PC-9 (cell line): ENCODE data around the gene OTUD6A.

Experiments
- EZH2 ChIP-seq: fragments of 200-600 bp; sonication (generic); IDR thresholded peaks from 2 replicates; pipeline ENCODE4 v1.8.0; 2017; ENCODE audit warnings: antibody characterized with exemption, low read depth
- TF ChIP-seq, protein P1 (sequence below): fragments of 200-600 bp; sonication (generic); conservative IDR thresholded peaks from 2 replicates; pipeline ENCODE4 v1.6.1; 2017; ENCODE audit warnings: mixed run types, antibody characterized with exemption, mild to moderate bottlenecking, moderate library complexity

DNA sequence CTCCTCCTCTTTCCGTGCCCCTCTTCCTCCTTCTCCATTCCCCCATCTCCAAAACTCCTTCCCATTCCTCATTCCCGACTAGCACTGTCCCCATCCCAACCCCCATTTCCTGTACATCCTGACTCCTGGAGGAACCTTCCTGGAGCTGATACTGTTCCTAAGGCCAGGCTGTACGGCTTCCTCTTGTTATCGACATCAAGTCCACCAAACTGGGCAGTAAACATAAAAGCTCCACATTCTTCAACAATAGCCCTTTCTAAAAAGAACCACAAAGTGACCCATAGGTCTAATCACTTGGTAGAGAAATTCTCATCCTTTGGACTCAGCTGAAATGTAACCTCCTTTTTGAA, 35.4 kb upstream of the OTUD6A start:
- TF ChIP-seq, protein P1, sequence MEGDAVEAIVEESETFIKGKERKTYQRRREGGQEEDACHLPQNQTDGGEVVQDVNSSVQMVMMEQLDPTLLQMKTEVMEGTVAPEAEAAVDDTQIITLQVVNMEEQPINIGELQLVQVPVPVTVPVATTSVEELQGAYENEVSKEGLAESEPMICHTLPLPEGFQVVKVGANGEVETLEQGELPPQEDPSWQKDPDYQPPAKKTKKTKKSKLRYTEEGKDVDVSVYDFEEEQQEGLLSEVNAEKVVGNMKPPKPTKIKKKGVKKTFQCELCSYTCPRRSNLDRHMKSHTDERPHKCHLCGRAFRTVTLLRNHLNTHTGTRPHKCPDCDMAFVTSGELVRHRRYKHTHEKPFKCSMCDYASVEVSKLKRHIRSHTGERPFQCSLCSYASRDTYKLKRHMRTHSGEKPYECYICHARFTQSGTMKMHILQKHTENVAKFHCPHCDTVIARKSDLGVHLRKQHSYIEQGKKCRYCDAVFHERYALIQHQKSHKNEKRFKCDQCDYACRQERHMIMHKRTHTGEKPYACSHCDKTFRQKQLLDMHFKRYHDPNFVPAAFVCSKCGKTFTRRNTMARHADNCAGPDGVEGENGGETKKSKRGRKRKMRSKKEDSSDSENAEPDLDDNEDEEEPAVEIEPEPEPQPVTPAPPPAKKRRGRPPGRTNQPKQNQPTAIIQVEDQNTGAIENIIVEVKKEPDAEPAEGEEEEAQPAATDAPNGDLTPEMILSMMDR, result no peak
- no peak for TF ChIP-seq EZH2
